Activated CD4-positive, alpha-beta T cell treated with anti-CD3 and anti-CD28 coated beads, Interleukin-2, amount 10 ng/mL, durations not matched to agents 7 days and 5 days (primary cell): ENCODE measurements around the gene XKR7. TPM values are rescaled to one million over a fixed set of nuclear protein-coding genes. Genes with fewer than 3 reads are reported as not detected.

Experiments used
- CTCF ChIA-PET: fragments of 350-600 bp; sonication (Branson Sonifier 250); formaldehyde crosslinking; loops from one replicate; lab custom pipeline; 2021; ENCODE audit warnings: antibody characterized with exemption; lab: Charles Lee
- POLR2A ChIA-PET: fragments of 350-600 bp; sonication (Branson Sonifier 250); formaldehyde crosslinking; loops from one replicate; lab custom pipeline; 2021; ENCODE audit warnings: antibody characterized with exemption; lab: Charles Lee
- DNase-seq: peaks from one replicate; pipeline ENCODE4 v3.0.0-alpha.2; 2020
- H3K27ac Mint-ChIP-seq: one replicate; pipeline ENCODE4 v1.8.0; 2021; ENCODE audit warnings: mild to moderate bottlenecking, moderate library complexity, mixed read lengths
- H3K27me3 Mint-ChIP-seq: one replicate; pipeline ENCODE4 v1.8.0; 2021; ENCODE audit warnings: mixed read lengths
- H3K36me3 Mint-ChIP-seq: one replicate; pipeline ENCODE4 v1.8.0; 2021; ENCODE audit warnings: low read depth, mixed read lengths
- H3K4me1 Mint-ChIP-seq: one replicate; pipeline ENCODE4 v1.8.0; 2021; ENCODE audit warnings: mixed read lengths
- H3K4me3 Mint-ChIP-seq: one replicate; pipeline ENCODE4 v1.8.0; 2021; ENCODE audit warnings: mild to moderate bottlenecking, moderate library complexity, mixed read lengths
- H3K9me3 Mint-ChIP-seq: one replicate; pipeline ENCODE4 v1.8.0; 2021; ENCODE audit warnings: mixed read lengths
- total RNA-seq, 2 experiments: library from RNA; stranded (reverse); gene quantifications; one replicate each; pipeline ENCODE4 v1.2.3, GENCODE V29; 2021

XKR7 gene
- total RNA-seq, 2 experiments from 2014 or later: 0.05 TPM; not detected in 1

- POLR2A ChIA-PET: no interaction called here
- Mint-ChIP-seq H3K27ac (no peak overlapping the region), H3K9me3 (no peaks in the 10 kb centered on the region), H3K36me3 (no peaks in the 10 kb centered on the region), H3K27me3 (peaks cover 41% of the 10 kb centered on the region), H3K4me3 (no peak overlapping the region), H3K4me1 (peaks cover 5% of the 10 kb centered on the region)
- no peak for DNase-seq
- CTCF ChIA-PET: interaction anchor here (0.9 to 1.4 kb wide), 3 partner anchors 8 to 24 kb away, joined by 3 to 5 read pairs (median 4); partner anchors contain the start of gene PDRG1
Observed at GRCh38 chr20:31969991-31970390, 2.0 kb downstream of the XKR7 start.

GRCh38 chr20:31972471-31973021 lies 4.6 kb downstream of the XKR7 start:
- Mint-ChIP-seq H3K27me3 (peaks cover 35% of the 10 kb centered on the region), H3K27ac (no peak overlapping the region), H3K4me3 (no peak overlapping the region), H3K4me1 (peaks cover 2% of the 10 kb centered on the region), H3K9me3 (no peaks in the 10 kb centered on the region), H3K36me3 (no peaks in the 10 kb centered on the region)
- POLR2A ChIA-PET: no interaction called here
- CTCF ChIA-PET: interaction anchor here (0.5 to 0.6 kb wide), 2 partner anchors 93 to 532 kb away, joined by 3 read pairs; no protein-coding TSS in a partner anchor
- DNase-seq: no peak

GRCh38 chr20:31974296-31974695 lies 6.3 kb downstream of the XKR7 start:
- ChIA-PET CTCF (no interaction called here), POLR2A (no interaction called here)
- no peaks in the 10 kb centered on the region for H3K36me3 Mint-ChIP-seq
- DNase-seq: no peak
- no peaks in the 10 kb centered on the region for H3K9me3 Mint-ChIP-seq
- H3K27ac Mint-ChIP-seq: no peak overlapping the region
- peaks cover 29% of the 10 kb centered on the region for H3K27me3 Mint-ChIP-seq
- no peaks in the 10 kb centered on the region for H3K4me1 Mint-ChIP-seq
- H3K4me3 Mint-ChIP-seq: no peak overlapping the region

- Mint-ChIP-seq H3K27me3 (peaks cover 25% of the 10 kb centered on the region), H3K9me3 (no peaks in the 10 kb centered on the region), H3K36me3 (no peaks in the 10 kb centered on the region), H3K27ac (no peak overlapping the region), H3K4me3 (no peak overlapping the region), H3K4me1 (no peaks in the 10 kb centered on the region)
- CTCF ChIA-PET: no interaction called here
- POLR2A ChIA-PET: no interaction called here
- DNase-seq: no peak
Observed at GRCh38 chr20:31974951-31975487, 7.1 kb downstream of the XKR7 start.

- Mint-ChIP-seq H3K4me1 (no peaks in the 10 kb centered on the region), H3K9me3 (no peaks in the 10 kb centered on the region), H3K27ac (no peak overlapping the region), H3K27me3 (peaks cover 17% of the 10 kb centered on the region), H3K4me3 (no peak overlapping the region), H3K36me3 (no peaks in the 10 kb centered on the region)
- ChIA-PET POLR2A (no interaction called here), CTCF (interaction anchor here (1.2 kb wide), 1 partner anchor 12 kb away, joined by 6 read pairs; no protein-coding TSS in a partner anchor)
- no peak for DNase-seq
Observed at GRCh38 chr20:31975874-31976273, 7.9 kb downstream of the XKR7 start.

GRCh38 chr20:31977080-31977479 lies 9.1 kb downstream of the XKR7 start:
- no peaks in the 10 kb centered on the region for H3K4me1 Mint-ChIP-seq
- peaks cover 13% of the 10 kb centered on the region for H3K27me3 Mint-ChIP-seq
- H3K36me3 Mint-ChIP-seq: no peaks in the 10 kb centered on the region
- H3K27ac Mint-ChIP-seq: no peak overlapping the region
- ChIA-PET CTCF (interaction anchor here (0.8 to 1.2 kb wide), 3 partner anchors 8 to 25 kb away, joined by 3 to 6 read pairs (median 4); no protein-coding TSS in a partner anchor), POLR2A (no interaction called here)
- DNase-seq: no peak
- no peaks in the 10 kb centered on the region for H3K9me3 Mint-ChIP-seq
- no peak overlapping the region for H3K4me3 Mint-ChIP-seq

- H3K27ac Mint-ChIP-seq: no peak overlapping the region
- peaks cover 7% of the 10 kb centered on the region for H3K27me3 Mint-ChIP-seq
- H3K4me3 Mint-ChIP-seq: no peak overlapping the region
- no peaks in the 10 kb centered on the region for H3K36me3 Mint-ChIP-seq
- ChIA-PET POLR2A (no interaction called here), CTCF (interaction anchor here (1.3 kb wide), 1 partner anchor 28 kb away, joined by 5 read pairs; the partner anchor contains the start of gene PDRG1)
- DNase-seq: no peak
- no peaks in the 10 kb centered on the region for H3K9me3 Mint-ChIP-seq
- no peaks in the 10 kb centered on the region for H3K4me1 Mint-ChIP-seq
Observed at GRCh38 chr20:31979713-31980426, 11.9 kb downstream of the XKR7 start.

GRCh38 chr20:31981784-31982183 lies 13.8 kb downstream of the XKR7 start:
- DNase-seq: no peak
- peaks cover 3% of the 10 kb centered on the region for H3K27me3 Mint-ChIP-seq
- no peak overlapping the region for H3K27ac Mint-ChIP-seq
- no peak overlapping the region for H3K4me3 Mint-ChIP-seq
- no peaks in the 10 kb centered on the region for H3K36me3 Mint-ChIP-seq
- H3K9me3 Mint-ChIP-seq: no peaks in the 10 kb centered on the region
- CTCF ChIA-PET: no interaction called here
- H3K4me1 Mint-ChIP-seq: no peaks in the 10 kb centered on the region
- POLR2A ChIA-PET: no interaction called here

- DNase-seq: no peak
- Mint-ChIP-seq H3K36me3 (no peaks in the 10 kb centered on the region), H3K9me3 (no peaks in the 10 kb centered on the region), H3K27ac (no peak overlapping the region), H3K4me1 (no peaks in the 10 kb centered on the region), H3K4me3 (no peak overlapping the region), H3K27me3 (peaks cover 2% of the 10 kb centered on the region)
- ChIA-PET CTCF (interaction anchor here (1.0 kb wide), 1 partner anchor 10 kb away, joined by 3 read pairs; no protein-coding TSS in a partner anchor), POLR2A (interaction anchor here (0.6 kb wide), 1 partner anchor 25 kb away, joined by 6 read pairs; no protein-coding TSS in a partner anchor)
Observed at GRCh38 chr20:31984981-31985471, 17.1 kb downstream of the XKR7 start.

GRCh38 chr20:31987744-31988143 lies 19.8 kb downstream of the XKR7 start:
- no peaks in the 10 kb centered on the region for H3K4me1 Mint-ChIP-seq
- ChIA-PET CTCF (interaction anchor here (1.1 to 1.7 kb wide), 2 partner anchors 11 to 157 kb away, joined by 3 to 6 read pairs; no protein-coding TSS in a partner anchor), POLR2A (no interaction called here)
- H3K9me3 Mint-ChIP-seq: no peaks in the 10 kb centered on the region
- H3K4me3 Mint-ChIP-seq: no peak overlapping the region
- H3K27me3 Mint-ChIP-seq: no peaks in the 10 kb centered on the region
- no peak overlapping the region for H3K27ac Mint-ChIP-seq
- DNase-seq: no peak
- no peaks in the 10 kb centered on the region for H3K36me3 Mint-ChIP-seq

- no peak for DNase-seq
- Mint-ChIP-seq H3K27ac (no peak overlapping the region), H3K4me3 (no peak overlapping the region), H3K36me3 (no peaks in the 10 kb centered on the region), H3K9me3 (no peaks in the 10 kb centered on the region), H3K4me1 (no peaks in the 10 kb centered on the region), H3K27me3 (peaks cover 6% of the 10 kb centered on the region)
- ChIA-PET CTCF (interaction anchor here (1.1 to 1.7 kb wide), 2 partner anchors 12 to 158 kb away, joined by 3 to 6 read pairs; no protein-coding TSS in a partner anchor), POLR2A (no interaction called here)
Observed at GRCh38 chr20:31988430-31989015, 20.6 kb downstream of the XKR7 start.

GRCh38 chr20:31989030-31989645 lies 21.2 kb downstream of the XKR7 start:
- Mint-ChIP-seq H3K27ac (no peak overlapping the region), H3K4me1 (no peaks in the 10 kb centered on the region), H3K4me3 (no peak overlapping the region), H3K27me3 (peaks cover 12% of the 10 kb centered on the region), H3K36me3 (no peaks in the 10 kb centered on the region), H3K9me3 (no peaks in the 10 kb centered on the region)
- CTCF ChIA-PET: interaction anchor here (1.7 kb wide), 1 partner anchor 13 kb away, joined by 6 read pairs; no protein-coding TSS in a partner anchor
- POLR2A ChIA-PET: no interaction called here
- DNase-seq: no peak
